Measurements from ENCODE around the gene ZNF440. TPM values are rescaled to one million over a fixed set of nuclear protein-coding genes. Genes with fewer than 3 reads are reported as not detected.
"Not testable (repeated sequence)": the region's sequence is repeated elsewhere in the genome, so short reads cannot be mapped to it uniquely, and the experiment has no call there.

ZNF440 gene
- total RNA-seq, result 4.4 TPM
- long read RNA-seq, result 0 reads

GRCh38 chr19:11814029-11814699 lies at the start of gene ZNF440:
Gene ZNF440 (plus strand): TSS chr19:11814273. CDS start chr19:11814448, 175 bp downstream.
- DNase-seq (ENCODE audit: missing footprints), result peak; percentile 97
- intact Hi-C loops (cut with DNase I), result no loop called here
- ATAC-seq, result peak; percentile 100

GRCh38 chr19:11766597-11767591 lies 47.2 kb upstream of the ZNF440 start, which contains the start of gene ZNF441:
Gene ZNF441 (plus strand): TSS chr19:11767000. CDS start chr19:11767194, 194 bp downstream.
- DNase-seq (ENCODE audit: missing footprints) (peak; percentile 99), ATAC-seq (peak; percentile 100)
- intact Hi-C loops (cut with DNase I), result loop anchor here (1.0 to 10.0 kb wide), 2 partner anchors 28 to 848 kb away; partner anchors contain the start of genes ZNF490 and ZNF791

GRCh38 chr19:11767633-11768133 lies 46.4 kb upstream of the ZNF440 start:
- ATAC-seq (no peak), DNase-seq (ENCODE audit: missing footprints) (peak; percentile 66)
- intact Hi-C loops (cut with DNase I), result loop anchor here (10.0 kb wide), 1 partner anchor 847 kb away; the partner anchor contains the start of genes ZNF490 and ZNF791

- DNase-seq (ENCODE audit: missing footprints) (no peak), ATAC-seq (no peak)
- intact Hi-C loops (cut with DNase I), result loop anchor here (10.0 kb wide), 1 partner anchor 845 kb away; the partner anchor contains the start of genes ZNF490 and ZNF791
Measured at GRCh38 chr19:11769995-11770394, 44.1 kb upstream of the ZNF440 start.

GRCh38 chr19:11771520-11771919 lies 42.6 kb upstream of the ZNF440 start:
- intact Hi-C loops (cut with DNase I); DNase-seq (ENCODE audit: missing footprints); ATAC-seq: not testable (repeated sequence)

GRCh38 chr19:11776669-11777068 lies 37.4 kb upstream of the ZNF440 start:
- DNase-seq (ENCODE audit: missing footprints); ATAC-seq; intact Hi-C loops (cut with DNase I): not testable (repeated sequence)

- intact Hi-C loops (cut with DNase I), result no loop called here
- no peak for ATAC-seq
- DNase-seq (ENCODE audit: missing footprints), result no peak
Measured at GRCh38 chr19:11780431-11781020, 33.5 kb upstream of the ZNF440 start.

- intact Hi-C loops (cut with DNase I), result no loop called here
- DNase-seq (ENCODE audit: missing footprints), result no peak
- no peak for ATAC-seq
Measured at GRCh38 chr19:11781295-11782057, 32.6 kb upstream of the ZNF440 start.

- ATAC-seq (no peak), DNase-seq (ENCODE audit: missing footprints) (no peak)
- intact Hi-C loops (cut with DNase I), result no loop called here
Measured at GRCh38 chr19:11783767-11784166, 30.3 kb upstream of the ZNF440 start.

GRCh38 chr19:11784356-11784755 lies 29.7 kb upstream of the ZNF440 start:
- ATAC-seq (no peak), DNase-seq (ENCODE audit: missing footprints) (no peak)
- intact Hi-C loops (cut with DNase I), result no loop called here

GRCh38 chr19:11787536-11787935 lies 26.5 kb upstream of the ZNF440 start:
- no peak for DNase-seq (ENCODE audit: missing footprints)
- intact Hi-C loops (cut with DNase I), result loop anchor here (5.0 kb wide), 1 partner anchor 115 kb away; no protein-coding TSS in a partner anchor

GRCh38 chr19:11792942-11793341 lies 21.1 kb upstream of the ZNF440 start:
- intact Hi-C loops (cut with DNase I), result no loop called here
- DNase-seq (ENCODE audit: missing footprints) (no peak), ATAC-seq (no peak)

More at GRCh38 chr19:11787536-11787935, 26.5 kb upstream of the ZNF440 start:
- ATAC-seq, result no peak

GRCh38 chr19:11797491-11797890 lies 16.6 kb upstream of the ZNF440 start:
- intact Hi-C loops (cut with DNase I), result loop anchor here (1.0 to 5.0 kb wide), 3 partner anchors 85 to 343 kb away; partner anchors contain the start of gene ZNF20
- peak; percentile 95 for ATAC-seq
- DNase-seq (ENCODE audit: missing footprints), result peak; percentile 88

- peak; percentile 99 for ATAC-seq
- DNase-seq (ENCODE audit: missing footprints), result peak; percentile 94
- intact Hi-C loops (cut with DNase I), result loop anchor here (2.0 to 5.0 kb wide), 2 partner anchors 14 to 84 kb away; no protein-coding TSS in a partner anchor
Measured at GRCh38 chr19:11798391-11799330, 15.4 kb upstream of the ZNF440 start, which contains the start of gene ZNF491. Gene ZNF491 (plus strand): TSS chr19:11798523. CDS start chr19:11805954, 7,431 bp downstream.

- intact Hi-C loops (cut with DNase I), result no loop called here
- DNase-seq (ENCODE audit: missing footprints), result no peak
- ATAC-seq, result no peak
Measured at GRCh38 chr19:11806354-11807098, 7.5 kb upstream of the ZNF440 start.

- intact Hi-C loops (cut with DNase I), result no loop called here
- ATAC-seq (no peak), DNase-seq (ENCODE audit: missing footprints) (no peak)
Measured at GRCh38 chr19:11807099-11807380, 7.0 kb upstream of the ZNF440 start.
